HEK293T (cell line): Measurements from ENCODE around the gene PPL.

ENCODE experiments used
- FOXM1 ChIP-seq: fragments of 450-650 bp; IDR thresholded peaks from 2 replicates; pipeline ENCODE4 v1.6.1; 2017; ENCODE audit warnings: mild to moderate bottlenecking, borderline replicate concordance
- PKNOX1 ChIP-seq: fragments of 450-650 bp; IDR thresholded peaks from 2 replicates; pipeline ENCODE4 v1.6.1; 2016
- TARDBP ChIP-seq: fragments of 450-650 bp; IDR thresholded peaks from 2 replicates; pipeline ENCODE4 v1.6.1; 2016
- ZNF384 ChIP-seq: fragments of 450-650 bp; IDR thresholded peaks from 2 replicates; pipeline ENCODE4 v1.6.1; 2016

GRCh38 chr16:4926928-4927327 lies 10.0 kb downstream of the PPL start:
- TF ChIP-seq FOXM1 (no peak), PKNOX1 (no peak), ZNF384 (no peak), TARDBP (no peak)
